Astrocyte of the hippocampus (primary cell): Measurements from ENCODE around the gene ERI3.

Experiments used
- DNase-seq: peaks from one replicate; pipeline ENCODE4 v3.0.0; 2011; ENCODE audit warnings: low read depth, low spot score

The ERI3 gene

GRCh38 chr1:44288883-44289282 lies 66.2 kb downstream of the ERI3 start:
- no peak for DNase-seq

GRCh38 chr1:44284184-44284583 lies 70.9 kb downstream of the ERI3 start:
- DNase-seq: no peak

GRCh38 chr1:44283524-44284173 lies 71.4 kb downstream of the ERI3 start:
- no peak for DNase-seq

- no peak for DNase-seq
Observed at GRCh38 chr1:44282704-44283426, 72.2 kb downstream of the ERI3 start.

- DNase-seq: no peak
Observed at GRCh38 chr1:44281962-44282703, 72.9 kb downstream of the ERI3 start.

- peak; percentile 17 for DNase-seq
Observed at GRCh38 chr1:44276901-44277300, 78.2 kb downstream of the ERI3 start.

GRCh38 chr1:44275991-44276405 lies 79.1 kb downstream of the ERI3 start:
- no peak for DNase-seq

- no peak for DNase-seq
Observed at GRCh38 chr1:44275296-44275962, 79.6 kb downstream of the ERI3 start.

- DNase-seq: no peak
Observed at GRCh38 chr1:44273560-44274350, 81.3 kb downstream of the ERI3 start.

- no peak for DNase-seq
Observed at GRCh38 chr1:44272992-44273391, 82.1 kb downstream of the ERI3 start.

GRCh38 chr1:44271646-44272045 lies 83.4 kb downstream of the ERI3 start:
- no peak for DNase-seq

- no peak for DNase-seq
Observed at GRCh38 chr1:44270686-44271628, 84.1 kb downstream of the ERI3 start.

GRCh38 chr1:44268054-44268453 lies 87.0 kb downstream of the ERI3 start:
- DNase-seq: no peak

GRCh38 chr1:44267438-44267837 lies 87.6 kb downstream of the ERI3 start:
- DNase-seq: no peak

GRCh38 chr1:44266400-44267344 lies 88.4 kb downstream of the ERI3 start:
- no peak for DNase-seq

- DNase-seq: no peak
Observed at GRCh38 chr1:44265656-44266358, 89.2 kb downstream of the ERI3 start.

GRCh38 chr1:44264451-44264771 lies 90.6 kb downstream of the ERI3 start:
- no peak for DNase-seq
